NCI-H2196 treated with DMSO at 0.1 percent for 48 hours (cell line): Measurements from ENCODE around the gene BCL11B.

ENCODE experiments used
- DNase-seq: peaks from one replicate; lab custom pipeline; 2025; ENCODE audit not compliant: unreplicated experiment; lab: John Stamatoyannopoulos, UW

Gene BCL11B

GRCh38 chr14:99268810-99269707 lies 2.9 kb downstream of the BCL11B start:
- DNase-seq, result no peak

- no peak for DNase-seq
Observed at GRCh38 chr14:99267837-99268781, 3.9 kb downstream of the BCL11B start.

GRCh38 chr14:99267381-99267780 lies 4.6 kb downstream of the BCL11B start:
- DNase-seq, result no peak

GRCh38 chr14:99266181-99267178 lies 5.5 kb downstream of the BCL11B start:
- peak; percentile 18 for DNase-seq

- no peak for DNase-seq
Observed at GRCh38 chr14:99265571-99265970, 6.4 kb downstream of the BCL11B start.

- no peak for DNase-seq
Observed at GRCh38 chr14:99264691-99265450, 7.1 kb downstream of the BCL11B start.

- DNase-seq, result no peak
Observed at GRCh38 chr14:99263564-99264330, 8.2 kb downstream of the BCL11B start.

GRCh38 chr14:99262977-99263448 lies 9.0 kb downstream of the BCL11B start:
- no peak for DNase-seq

GRCh38 chr14:99261912-99262787 lies 9.8 kb downstream of the BCL11B start:
- no peak for DNase-seq

GRCh38 chr14:99260587-99261551 lies 11.1 kb downstream of the BCL11B start:
- no peak for DNase-seq

GRCh38 chr14:99260116-99260515 lies 11.9 kb downstream of the BCL11B start:
- DNase-seq, result no peak

GRCh38 chr14:99258876-99259726 lies 12.9 kb downstream of the BCL11B start:
- DNase-seq, result no peak

GRCh38 chr14:99258341-99258861 lies 13.6 kb downstream of the BCL11B start:
- DNase-seq, result no peak

- DNase-seq, result no peak
Observed at GRCh38 chr14:99257673-99258221, 14.2 kb downstream of the BCL11B start.

GRCh38 chr14:99257122-99257672 lies 14.8 kb downstream of the BCL11B start:
- no peak for DNase-seq
